HG02763 (cell line): ENCODE data around the gene SERPINB13.
"Not testable (repeated sequence)": the region's sequence is repeated elsewhere in the genome, so short reads cannot be mapped to it uniquely, and the experiment has no call there.

Source experiments
- ATAC-seq: cut with Tn5 transposase; IDR thresholded peaks from one replicate; pipeline ENCODE4 v1.9.1; 2021; ENCODE audit warnings: mild to moderate bottlenecking, moderate library complexity; ENCODE audit not compliant: unreplicated experiment

Gene SERPINB13

GRCh38 chr18:63590373-63590772, 3.2 kb downstream of the SERPINB13 start:
- no peak for ATAC-seq

- ATAC-seq = no peak
Measured at GRCh38 chr18:63590966-63591695, 4.0 kb downstream of the SERPINB13 start.

- no peak for ATAC-seq
Measured at GRCh38 chr18:63591725-63592124, 4.6 kb downstream of the SERPINB13 start.

GRCh38 chr18:63592471-63592870, 5.3 kb downstream of the SERPINB13 start:
- no peak for ATAC-seq

GRCh38 chr18:63596964-63597363, 9.8 kb downstream of the SERPINB13 start:
- ATAC-seq = no peak

- no peak for ATAC-seq
Measured at GRCh38 chr18:63603355-63603754, 16.2 kb downstream of the SERPINB13 start.

- peak; percentile 84 for ATAC-seq
Measured at GRCh38 chr18:63603772-63604171, 16.6 kb downstream of the SERPINB13 start.

GRCh38 chr18:63604791-63605567, 17.8 kb downstream of the SERPINB13 start:
- ATAC-seq = no peak

- ATAC-seq = no peak
Measured at GRCh38 chr18:63606526-63606925, 19.4 kb downstream of the SERPINB13 start.

GRCh38 chr18:63613420-63613819, 26.3 kb downstream of the SERPINB13 start:
- no peak for ATAC-seq

- ATAC-seq = no peak
Measured at GRCh38 chr18:63617049-63617914, 30.1 kb downstream of the SERPINB13 start.

GRCh38 chr18:63617915-63618234, 30.7 kb downstream of the SERPINB13 start:
- ATAC-seq = no peak

GRCh38 chr18:63619661-63620060, 32.5 kb downstream of the SERPINB13 start:
- ATAC-seq = no peak

GRCh38 chr18:63624863-63625262, 37.7 kb downstream of the SERPINB13 start:
- no peak for ATAC-seq

GRCh38 chr18:63626431-63626830, 39.3 kb downstream of the SERPINB13 start:
- ATAC-seq = no peak

- no peak for ATAC-seq
Measured at GRCh38 chr18:63627819-63628218, 40.7 kb downstream of the SERPINB13 start.

- no peak for ATAC-seq
Measured at GRCh38 chr18:63637703-63638102, 50.6 kb downstream of the SERPINB13 start.

- ATAC-seq = not testable (repeated sequence)
Measured at GRCh38 chr18:63641157-63641680, 54.1 kb downstream of the SERPINB13 start.

- ATAC-seq = not testable (repeated sequence)
Measured at GRCh38 chr18:63642668-63643356, 55.7 kb downstream of the SERPINB13 start.

GRCh38 chr18:63644142-63644541, 57.0 kb downstream of the SERPINB13 start, which contains the start of gene SERPINB4:
TSS of gene SERPINB4 (minus strand) at chr18:63644256. CDS start at chr18:63643577, 679 bp downstream.
- ATAC-seq = not testable (repeated sequence)
